CD4-positive, alpha-beta T cell treated with Interleukin-12 subunit alpha and Interleukin-12 subunit beta, for 1 hour (primary cell): ENCODE results near the gene CACNB4.
"Not testable (repeated sequence)": the region's sequence is repeated elsewhere in the genome, so short reads cannot be mapped to it uniquely, and the experiment has no call there.

Experiments used
- DNase-seq: peaks from one replicate; pipeline ENCODE4 v3.0.0-alpha.2; 2020

CACNB4 gene

DNA sequence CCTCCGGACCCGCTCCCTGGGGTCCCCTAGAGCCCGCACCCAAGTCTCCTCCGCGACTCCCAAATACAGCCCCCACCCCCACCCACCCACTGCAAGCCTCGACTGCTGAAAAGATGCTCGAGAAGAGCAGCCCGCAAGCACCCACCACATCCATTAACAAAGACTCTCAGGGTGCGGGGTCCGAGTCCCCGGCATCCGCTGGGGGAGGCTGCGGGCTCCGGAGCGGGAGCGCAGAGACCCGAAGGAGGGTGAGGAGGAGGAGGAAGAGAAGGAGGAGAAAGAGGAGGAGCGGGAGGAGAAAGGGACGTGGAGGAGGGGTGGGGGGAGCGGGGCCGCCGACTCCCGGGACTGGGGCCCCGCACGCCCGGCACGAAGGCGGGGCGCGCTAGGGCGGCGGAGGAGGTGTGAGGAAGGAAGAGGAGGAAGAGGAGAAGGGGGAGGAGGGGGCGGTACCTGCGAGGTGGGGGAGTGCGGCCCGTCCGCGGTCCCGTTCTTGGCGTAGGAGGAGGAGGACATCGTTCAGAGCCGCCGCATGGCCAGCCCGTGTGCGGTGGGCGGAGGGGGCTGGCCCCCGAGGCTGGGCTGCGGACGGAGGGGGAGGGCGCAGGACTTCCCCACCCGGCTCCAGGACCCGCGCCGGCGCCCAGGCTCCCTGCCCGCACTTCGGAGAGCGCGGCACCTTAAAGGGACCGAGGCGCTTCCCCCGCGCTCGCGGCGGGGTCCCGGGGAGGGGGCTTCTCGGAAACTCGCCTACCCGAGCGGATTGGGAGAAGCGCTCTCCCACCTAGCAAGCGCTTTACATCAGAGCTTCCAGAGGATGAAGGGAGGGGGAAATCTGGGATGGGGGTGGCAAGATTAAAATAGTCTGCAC lies at the start of gene CACNB4:
TSS of gene CACNB4 (minus strand) at position 549 of the 871 bp plus-strand sequence.
- no peak for DNase-seq

GRCh38 chr2:152134488-152135280 lies 35.8 kb upstream of the CACNB4 start:
- no peak for DNase-seq

GRCh38 chr2:152132306-152132705 lies 33.5 kb upstream of the CACNB4 start:
- DNase-seq: no peak

DNA sequence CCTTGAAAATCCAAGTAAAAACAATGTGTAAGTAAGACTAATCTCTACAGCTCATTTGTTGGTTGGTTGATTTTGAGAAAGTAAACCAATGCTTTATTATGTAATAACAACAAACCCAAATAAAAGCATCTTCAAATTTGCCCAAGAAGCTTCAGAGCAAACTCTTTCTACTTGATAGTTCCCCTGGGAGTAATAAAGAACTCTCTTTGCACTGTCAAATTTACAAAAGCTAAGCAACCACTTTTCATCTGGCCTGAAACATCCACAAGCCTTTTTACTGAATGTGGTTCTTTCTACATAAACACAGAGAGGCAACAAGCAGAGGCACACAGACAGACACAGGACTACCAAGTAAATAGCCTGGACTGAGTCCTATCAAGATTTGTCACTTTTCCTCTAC lies 28.8 kb upstream of the CACNB4 start:
- DNase-seq: no peak

DNA sequence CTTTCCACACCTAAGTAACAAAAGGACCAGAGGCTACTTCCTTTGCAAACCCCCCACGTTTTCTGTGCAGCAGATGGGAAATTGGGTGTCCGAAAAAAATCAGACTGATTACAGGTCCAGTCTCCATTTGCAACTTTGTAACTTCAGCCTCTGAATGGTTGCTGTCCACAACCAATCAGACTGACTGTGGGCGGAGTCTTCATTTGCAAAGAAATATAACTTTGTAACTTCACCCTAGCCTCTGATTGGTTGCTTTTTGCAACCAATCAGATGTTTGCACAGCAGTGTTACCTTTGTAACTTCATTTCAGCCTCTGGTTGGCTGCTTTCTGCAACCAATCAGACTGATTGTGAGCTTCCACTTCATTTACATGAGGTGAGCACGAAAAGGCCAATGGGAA lies 27.8 kb upstream of the CACNB4 start:
- no peak for DNase-seq

DNA sequence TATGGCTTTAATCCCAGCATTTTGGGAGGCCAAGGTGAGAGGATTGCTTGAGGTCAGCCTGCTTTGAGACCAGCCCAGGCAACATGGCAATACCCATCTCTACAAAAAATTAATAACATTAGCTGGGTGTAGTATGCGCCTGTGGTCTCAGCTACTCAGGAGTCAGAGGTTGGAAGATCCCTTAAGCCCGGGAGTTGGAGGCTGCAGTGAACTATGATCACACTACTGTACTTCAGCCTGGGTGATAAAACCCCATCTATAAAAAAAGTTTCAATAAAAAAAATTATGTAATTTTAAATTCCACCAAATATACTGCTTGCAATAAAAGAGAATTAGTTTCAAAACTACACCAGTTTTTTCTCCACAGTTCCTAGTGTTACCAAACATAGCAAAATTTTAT lies 23.3 kb upstream of the CACNB4 start:
- DNase-seq: no peak

GRCh38 chr2:152120430-152120829 lies 21.6 kb upstream of the CACNB4 start:
- DNase-seq: no peak

GRCh38 chr2:152115952-152116351 lies 17.1 kb upstream of the CACNB4 start:
- DNase-seq: no peak

DNA sequence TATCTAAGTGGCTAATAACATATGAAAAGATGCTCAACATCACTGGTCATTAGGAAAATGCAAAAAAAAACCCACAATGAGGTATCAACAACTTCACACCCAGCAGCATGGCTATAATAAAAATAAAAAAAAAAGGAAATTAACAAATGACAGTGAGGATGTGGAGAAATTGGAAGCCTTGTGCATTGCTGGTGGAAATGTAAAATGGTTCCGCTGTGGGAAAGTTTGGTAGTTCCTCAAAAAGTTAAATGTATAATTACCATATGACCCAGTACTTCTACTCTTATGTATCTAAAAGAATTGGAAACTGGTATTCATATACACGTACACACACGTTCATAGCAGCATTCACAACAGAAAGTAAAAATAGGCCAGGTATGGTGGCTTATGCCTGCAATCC lies 15.5 kb upstream of the CACNB4 start:
- no peak for DNase-seq

GRCh38 chr2:152107140-152107539 lies 8.3 kb upstream of the CACNB4 start:
- DNase-seq: not testable (repeated sequence)

GRCh38 chr2:152106464-152106863 lies 7.6 kb upstream of the CACNB4 start:
- no peak for DNase-seq

GRCh38 chr2:152103271-152103670 lies 4.4 kb upstream of the CACNB4 start:
- no peak for DNase-seq

GRCh38 chr2:152100961-152101360 lies 2.1 kb upstream of the CACNB4 start:
- DNase-seq: no peak

- DNase-seq: no peak
Measured at GRCh38 chr2:152099367-152100050, 665 bp upstream of the CACNB4 start.

- DNase-seq: no peak
Measured at GRCh38 chr2:152097801-152098495, 896 bp downstream of the CACNB4 start.

- no peak for DNase-seq
Measured at GRCh38 chr2:152097290-152097800, 1.5 kb downstream of the CACNB4 start.

- no peak for DNase-seq
Measured at GRCh38 chr2:152095146-152095545, 3.7 kb downstream of the CACNB4 start.

- no peak for DNase-seq
Measured at GRCh38 chr2:152094014-152094413, 4.8 kb downstream of the CACNB4 start.

DNA sequence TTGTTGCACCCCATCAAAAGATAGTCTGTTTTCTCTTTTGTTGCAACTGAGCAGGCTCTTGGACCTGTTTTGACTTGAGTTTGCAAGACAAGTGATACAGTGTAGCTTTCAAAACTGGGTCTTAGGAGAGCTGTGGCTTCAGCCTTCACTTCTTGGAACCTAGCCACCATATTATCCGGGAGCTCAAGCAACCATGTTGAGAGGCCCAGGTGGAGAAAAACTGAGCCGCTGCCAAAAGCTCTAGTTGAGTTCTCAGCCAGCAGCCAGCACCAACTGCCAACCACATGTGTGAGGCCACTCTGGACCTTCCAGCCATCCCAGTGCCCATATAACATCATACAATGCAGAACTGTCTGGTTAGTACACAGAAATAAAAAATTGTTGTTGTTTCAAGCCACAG lies 5.4 kb downstream of the CACNB4 start:
- no peak for DNase-seq

- DNase-seq: no peak
Measured at GRCh38 chr2:152092095-152092494, 6.7 kb downstream of the CACNB4 start.

GRCh38 chr2:152090726-152091125 lies 8.1 kb downstream of the CACNB4 start:
- DNase-seq: not testable (repeated sequence)

GRCh38 chr2:152089238-152089637 lies 9.6 kb downstream of the CACNB4 start:
- no peak for DNase-seq

GRCh38 chr2:152088006-152088405 lies 10.8 kb downstream of the CACNB4 start:
- DNase-seq: no peak
